SK-N-SH (cell line): ENCODE data around the gene ZMYND8.

ENCODE experiments used
- CTCF ChIP-seq: fragments of 200-600 bp; sonication (generic); IDR thresholded peaks from 2 replicates; pipeline ENCODE4 v1.6.1; 2017; ENCODE audit warnings: antibody characterized with exemption, mild to moderate bottlenecking, moderate library complexity
- GABPA ChIP-seq: IDR thresholded peaks from 2 replicates; pipeline ENCODE4 v1.4.0; 2012; ENCODE audit warnings: low read depth, mild to moderate bottlenecking
- MAX ChIP-seq: IDR thresholded peaks from 2 replicates; pipeline ENCODE4 v1.4.0; 2012; ENCODE audit warnings: low read depth
- MXI1 ChIP-seq: IDR thresholded peaks from 2 replicates; pipeline ENCODE4 v1.6.1; 2012; ENCODE audit warnings: mild to moderate bottlenecking, low read depth, low read length, improper control_type of control experiment
- RAD21 ChIP-seq: IDR thresholded peaks from 2 replicates; pipeline ENCODE4 v1.6.1; 2012; ENCODE audit warnings: mild to moderate bottlenecking, low read length
- RCOR1 ChIP-seq: fragments of 150-350 bp; IDR thresholded peaks from 2 replicates; pipeline ENCODE4 v1.6.1; 2017; ENCODE audit warnings: antibody characterized with exemption, low read length
- REST ChIP-seq: IDR thresholded peaks from 2 replicates; pipeline ENCODE4 v1.6.1; 2012; ENCODE audit warnings: mild to moderate bottlenecking, low read depth, low read length, moderate library complexity
- SMC3 ChIP-seq: IDR thresholded peaks from 2 replicates; pipeline ENCODE4 v1.6.1; 2012; ENCODE audit warnings: low read depth, low read length, improper control_type of control experiment
- TAF1 ChIP-seq: IDR thresholded peaks from 2 replicates; pipeline ENCODE4 v1.6.1; 2012; ENCODE audit warnings: low read depth, mild to moderate bottlenecking, low read length, moderate library complexity, borderline replicate concordance
- YY1 ChIP-seq: IDR thresholded peaks from 2 replicates; pipeline ENCODE4 v1.4.0; 2012; ENCODE audit warnings: low read depth, mild to moderate bottlenecking

- TF ChIP-seq YY1, result no peak
- TF ChIP-seq CTCF, result no peak
- TF ChIP-seq RAD21, result no peak
- TF ChIP-seq RCOR1, result no peak
- peak; percentile 84 for TF ChIP-seq MAX
- 0 out of 2 replicates have a peak, but pooled peaks have one; percentile 28 for TF ChIP-seq TAF1
- TF ChIP-seq MXI1, result no peak
- TF ChIP-seq GABPA, result no peak
- no peak for TF ChIP-seq SMC3
- TF ChIP-seq REST, result peak; percentile 33; the same call in 1 of the 2 replicates
Measured at GRCh38 chr20:47315339-47316056, 41.0 kb downstream of the ZMYND8 start.
